ENCODE data around the gene RASAL2.

GRCh38 chr1:178102218-178102617, 8.3 kb downstream of the RASAL2 start:
- TF ChIP-seq CTCF (IDR thresholded peaks at IDR 0.05; ENCODE audit: low read depth, low read length): no peak
- no peak for TF ChIP-seq EZH2phosphoT487 (IDR thresholded peaks at IDR 0.05; ENCODE audit: low read depth)
